ENCODE measurements around the gene TMEM222.

- no peak for TF ChIP-seq MAX (IDR thresholded peaks at IDR 0.05; ENCODE audit: low read depth, low read length)
- TF ChIP-seq CTCF (IDR thresholded peaks at IDR 0.05; ENCODE audit: low read depth, low read length), result no peak
- no peak for TF ChIP-seq POLR2A (IDR thresholded peaks at IDR 0.05; ENCODE audit: extremely low read depth, insufficient read length)
- no peak for TF ChIP-seq MYC (IDR thresholded peaks at IDR 0.05; ENCODE audit: low read depth, low read length)
Measured at GRCh38 chr1:27293915-27294314, 28.0 kb upstream of the TMEM222 start.
